GM21737 (cell line): ENCODE measurements around the gene WWP2.

Experiments used
- ATAC-seq: cut with Tn5 transposase; IDR thresholded peaks from one replicate; pipeline ENCODE4 v1.9.1; 2021; ENCODE audit warnings: mild to moderate bottlenecking, moderate library complexity; ENCODE audit not compliant: unreplicated experiment

WWP2 gene

DNA sequence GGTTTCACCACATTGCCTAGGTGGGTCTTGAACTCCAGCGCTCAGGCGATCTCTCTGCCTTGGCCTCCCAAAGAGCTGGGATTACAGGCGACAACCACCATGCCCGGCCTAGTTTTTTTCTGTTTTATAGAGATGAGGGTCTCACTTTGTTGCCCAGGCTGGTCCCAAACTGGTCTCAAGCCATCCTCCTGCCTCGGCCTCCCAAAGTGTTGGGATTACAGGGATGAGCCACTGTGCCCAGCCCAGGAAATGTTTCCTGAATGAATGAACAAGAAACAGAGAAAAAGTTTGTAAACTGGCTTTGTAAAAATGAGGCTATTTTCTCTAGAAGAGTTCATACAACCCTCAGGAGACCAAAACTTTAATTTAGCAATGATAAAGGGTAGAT lies 68.0 kb downstream of the WWP2 start:
- ATAC-seq, result no peak

DNA sequence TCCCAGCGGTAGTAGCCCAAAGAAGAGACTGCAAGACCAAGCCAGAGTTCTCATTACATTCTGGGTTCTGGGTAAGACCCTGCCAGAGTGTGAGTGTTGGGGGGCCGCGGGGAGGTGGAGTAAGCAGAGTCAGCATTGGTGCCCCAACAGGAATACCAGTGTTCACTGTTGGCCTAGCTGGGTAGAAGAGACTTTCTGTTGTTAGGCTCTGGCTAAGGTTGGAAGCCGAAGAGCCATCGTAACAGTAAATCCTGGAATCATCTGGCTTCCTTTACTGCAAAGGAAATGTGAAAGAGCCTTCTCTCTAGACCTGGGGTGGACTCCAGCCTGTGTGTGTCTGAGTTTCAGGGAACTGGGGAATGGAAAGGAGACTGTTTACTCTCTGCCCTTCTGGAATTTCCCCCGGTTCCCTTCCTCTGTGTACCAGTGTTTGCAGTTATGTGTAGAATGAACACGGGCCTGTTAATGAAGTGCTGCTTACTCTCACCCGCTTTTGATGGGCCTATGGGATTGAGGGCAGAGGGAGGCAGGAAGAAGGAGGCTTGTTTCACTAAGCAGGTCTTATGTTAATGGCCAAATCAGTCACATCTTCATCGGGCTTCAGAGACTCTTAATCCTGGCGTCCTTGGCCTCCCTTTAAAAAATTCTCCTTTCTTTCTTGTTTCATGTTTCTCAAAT lies 68.5 kb downstream of the WWP2 start:
- no peak for ATAC-seq

- no peak for ATAC-seq
These were observed 69.3 kb downstream of the WWP2 start for GRCh38 chr16:69831212-69832123.

- ATAC-seq, result no peak
These were observed 71.5 kb downstream of the WWP2 start for GRCh38 chr16:69833357-69834282.

DNA sequence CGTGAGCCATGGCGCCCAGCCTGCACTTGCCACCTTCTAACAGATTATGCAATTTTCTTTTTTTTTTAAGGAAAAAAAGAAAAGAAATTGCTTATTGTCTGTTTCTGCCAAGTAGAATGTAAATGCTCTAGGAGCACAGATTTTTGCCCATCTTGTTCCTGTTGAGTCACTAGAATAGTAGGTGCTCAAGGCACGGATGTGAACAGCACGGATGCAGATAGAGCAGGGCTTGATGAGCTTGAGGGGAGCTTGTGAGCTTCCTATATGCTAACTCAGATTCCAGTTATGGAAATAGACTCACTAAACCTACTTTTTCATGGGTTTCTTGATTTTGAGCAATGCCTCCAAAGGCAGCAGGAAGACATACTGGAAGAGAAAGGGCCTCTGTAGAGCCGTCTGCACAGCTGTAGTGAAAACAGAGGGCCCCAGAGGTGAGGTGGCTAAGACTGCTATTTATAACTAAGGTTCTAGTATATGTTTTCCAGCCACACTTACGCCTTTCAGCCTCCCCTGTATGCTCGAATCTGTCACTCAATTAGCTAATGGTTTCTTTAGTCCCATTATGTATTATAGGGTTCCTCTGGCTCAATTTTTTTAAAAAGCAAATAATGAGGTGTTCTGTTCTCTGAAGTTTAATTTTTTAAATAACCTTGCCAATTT lies 72.8 kb downstream of the WWP2 start:
- ATAC-seq, result no peak

- no peak for ATAC-seq
These were observed 74.1 kb downstream of the WWP2 start for GRCh38 chr16:69836257-69836656.

GRCh38 chr16:69837380-69837779 lies 75.2 kb downstream of the WWP2 start:
- no peak for ATAC-seq

GRCh38 chr16:69838489-69838888 lies 76.4 kb downstream of the WWP2 start:
- no peak for ATAC-seq

GRCh38 chr16:69839240-69839688 lies 77.1 kb downstream of the WWP2 start:
- no peak for ATAC-seq

- ATAC-seq, result no peak
These were observed 77.8 kb downstream of the WWP2 start for GRCh38 chr16:69839798-69840409.

- no peak for ATAC-seq
These were observed 78.8 kb downstream of the WWP2 start for GRCh38 chr16:69840975-69841374.

DNA sequence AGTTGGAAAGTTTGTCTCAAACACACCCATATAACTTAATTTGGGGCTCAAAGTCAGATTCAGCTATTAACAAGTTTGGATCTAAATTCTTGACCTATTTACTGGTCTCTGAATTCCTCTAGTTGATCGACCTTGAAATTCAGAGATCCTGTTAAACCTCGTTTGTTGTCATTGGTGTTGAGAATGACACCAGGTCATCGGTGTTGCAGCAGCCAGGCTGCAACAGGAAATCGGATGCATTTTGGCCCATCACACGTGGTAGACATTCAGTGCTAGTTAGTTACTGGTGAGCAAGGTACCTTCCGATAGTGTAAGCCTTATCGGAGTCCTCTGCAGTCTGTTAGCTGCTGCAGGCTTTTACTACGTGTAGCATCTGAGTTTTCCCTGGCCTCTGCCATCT lies 82.3 kb downstream of the WWP2 start:
- no peak for ATAC-seq

DNA sequence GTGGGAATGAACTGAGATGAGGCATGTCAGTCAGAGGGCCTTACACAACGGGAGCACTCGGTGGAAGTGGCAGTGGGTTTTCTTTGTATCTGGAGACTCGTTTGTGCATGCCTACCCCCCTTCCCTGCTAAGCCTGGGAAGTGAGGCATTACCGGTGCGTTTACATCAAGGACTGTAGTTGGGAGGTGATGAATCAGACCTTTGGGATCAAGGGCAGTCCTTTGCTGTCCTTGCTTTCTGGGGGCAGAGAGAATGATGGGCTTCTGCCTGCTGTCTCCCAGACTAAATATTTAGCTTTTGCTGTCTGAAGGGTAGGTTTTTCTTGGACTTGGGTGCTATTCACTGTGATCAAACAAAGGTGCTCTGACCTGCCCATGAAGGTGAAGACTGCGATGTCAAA lies 83.0 kb downstream of the WWP2 start:
- no peak for ATAC-seq

DNA sequence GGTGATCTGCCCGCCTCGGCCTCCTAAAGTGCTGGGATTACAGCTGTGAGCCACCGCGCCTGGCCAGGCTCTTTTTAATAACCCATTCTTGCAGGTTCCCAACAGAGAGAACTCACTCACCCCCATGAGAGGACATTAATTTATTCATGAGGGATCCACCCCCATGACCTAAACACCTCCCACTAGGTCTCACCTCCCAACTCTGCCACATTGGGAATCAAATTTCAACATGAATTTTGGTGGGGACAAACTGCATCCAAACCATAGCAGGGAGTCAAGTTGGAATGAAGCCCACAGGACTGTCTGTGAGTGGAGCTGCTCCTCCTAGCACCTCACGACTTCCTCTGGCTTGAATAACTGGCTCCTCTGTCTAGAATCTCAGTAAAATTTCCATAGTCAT lies 85.5 kb downstream of the WWP2 start:
- no peak for ATAC-seq

DNA sequence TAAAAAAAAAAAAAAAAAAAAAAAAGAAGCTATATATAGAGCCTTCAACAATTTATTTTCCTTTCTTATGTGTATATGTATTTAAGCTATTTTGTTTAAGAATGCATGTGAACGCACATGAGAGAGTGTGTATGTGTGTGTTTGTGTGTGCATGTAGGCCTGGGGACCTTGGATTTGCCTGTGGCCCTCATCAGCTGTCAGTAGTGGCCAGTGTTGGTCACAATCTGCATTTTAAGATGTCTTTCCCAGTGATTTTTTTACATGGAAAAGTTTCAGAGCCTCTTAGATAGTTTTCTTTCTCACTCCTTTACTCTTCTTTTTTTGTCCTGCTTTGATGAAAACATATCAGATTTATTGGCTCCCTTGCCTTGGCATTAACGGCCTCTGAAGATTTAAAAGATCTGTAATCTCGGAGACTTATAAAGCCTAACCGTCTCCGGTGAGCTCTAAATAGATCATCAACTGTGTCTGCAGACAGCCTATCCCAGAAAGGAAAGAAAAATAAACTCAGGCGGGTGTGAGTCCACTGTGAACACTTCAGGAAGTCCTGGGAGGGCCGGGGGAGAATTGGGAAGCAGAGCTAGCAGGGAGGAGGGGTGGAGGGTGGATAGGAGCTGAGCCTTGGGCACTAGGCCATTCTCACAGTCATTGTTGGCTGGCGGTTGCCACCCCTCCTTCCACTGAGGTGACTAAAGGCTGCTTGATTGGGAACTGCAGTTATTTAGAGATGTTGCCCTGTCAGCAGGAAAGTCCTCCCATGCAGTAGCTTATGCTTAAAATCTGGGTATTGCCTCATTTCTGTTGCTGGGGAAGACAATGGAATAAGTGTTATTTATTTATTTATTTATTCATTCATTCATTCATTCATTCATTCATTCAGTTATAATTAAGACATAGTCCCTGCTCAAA lies 86.8 kb downstream of the WWP2 start:
- ATAC-seq, result no peak

DNA sequence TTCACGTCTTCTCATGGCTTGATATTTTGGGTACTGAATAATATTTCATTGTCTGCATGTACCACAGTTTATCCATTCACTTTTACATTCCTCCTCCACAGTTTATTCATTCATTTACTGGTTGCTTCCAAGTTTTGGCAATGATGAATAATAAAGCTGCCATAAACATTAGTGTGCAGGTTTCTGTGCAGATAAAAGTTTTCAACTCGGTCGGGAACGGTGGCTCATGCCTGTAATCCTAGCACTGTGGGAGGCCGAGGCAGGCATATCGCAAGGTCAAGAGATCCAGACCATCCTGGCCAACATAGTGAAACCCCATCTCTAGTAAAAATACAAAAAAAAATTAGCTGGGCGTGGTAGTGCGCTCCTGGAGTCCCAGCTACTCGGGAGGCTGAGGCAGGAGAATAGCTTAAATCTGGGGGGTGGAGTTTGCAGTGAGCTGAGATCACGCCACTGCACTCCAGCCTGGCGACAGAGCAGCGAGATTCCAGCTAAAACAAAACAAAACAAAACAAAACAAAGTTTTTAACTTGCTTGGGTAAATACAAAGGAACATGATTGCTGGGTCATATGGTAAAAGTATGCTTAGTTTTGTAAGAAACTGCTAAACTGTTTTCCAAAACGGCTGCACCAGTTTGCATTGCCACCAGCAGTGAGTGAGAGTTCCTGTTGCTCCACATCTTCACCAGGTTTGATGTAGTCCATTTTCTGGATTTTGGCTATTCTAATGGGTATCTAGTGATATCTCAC lies 89.5 kb downstream of the WWP2 start:
- no peak for ATAC-seq

DNA sequence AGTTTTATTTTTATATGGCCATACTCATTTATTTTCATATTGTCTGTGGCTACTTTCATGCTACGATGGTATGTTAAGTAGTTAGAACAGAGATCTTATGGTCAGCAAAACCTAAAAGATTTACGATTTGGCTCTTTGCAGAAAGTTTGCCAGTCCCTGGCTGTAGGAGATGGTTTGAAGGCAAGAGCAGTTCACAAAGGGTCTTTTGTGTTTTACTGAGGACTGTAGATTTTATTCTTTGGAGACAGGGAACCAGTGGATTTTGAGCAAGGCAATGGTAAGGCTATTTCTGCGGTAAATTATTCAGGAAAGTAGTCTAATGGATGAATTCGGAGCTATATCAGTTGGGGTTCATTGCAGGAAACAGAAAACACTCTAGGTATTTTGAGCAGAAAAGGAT lies 90.7 kb downstream of the WWP2 start:
- no peak for ATAC-seq

GRCh38 chr16:69853481-69853880 lies 91.3 kb downstream of the WWP2 start:
- no peak for ATAC-seq
